ENCODE results near the gene CALHM3.

GRCh38 chr10:103490986-103491314 is 11.9 kb upstream of the CALHM3 start:
- TF ChIP-seq, protein P1, sequence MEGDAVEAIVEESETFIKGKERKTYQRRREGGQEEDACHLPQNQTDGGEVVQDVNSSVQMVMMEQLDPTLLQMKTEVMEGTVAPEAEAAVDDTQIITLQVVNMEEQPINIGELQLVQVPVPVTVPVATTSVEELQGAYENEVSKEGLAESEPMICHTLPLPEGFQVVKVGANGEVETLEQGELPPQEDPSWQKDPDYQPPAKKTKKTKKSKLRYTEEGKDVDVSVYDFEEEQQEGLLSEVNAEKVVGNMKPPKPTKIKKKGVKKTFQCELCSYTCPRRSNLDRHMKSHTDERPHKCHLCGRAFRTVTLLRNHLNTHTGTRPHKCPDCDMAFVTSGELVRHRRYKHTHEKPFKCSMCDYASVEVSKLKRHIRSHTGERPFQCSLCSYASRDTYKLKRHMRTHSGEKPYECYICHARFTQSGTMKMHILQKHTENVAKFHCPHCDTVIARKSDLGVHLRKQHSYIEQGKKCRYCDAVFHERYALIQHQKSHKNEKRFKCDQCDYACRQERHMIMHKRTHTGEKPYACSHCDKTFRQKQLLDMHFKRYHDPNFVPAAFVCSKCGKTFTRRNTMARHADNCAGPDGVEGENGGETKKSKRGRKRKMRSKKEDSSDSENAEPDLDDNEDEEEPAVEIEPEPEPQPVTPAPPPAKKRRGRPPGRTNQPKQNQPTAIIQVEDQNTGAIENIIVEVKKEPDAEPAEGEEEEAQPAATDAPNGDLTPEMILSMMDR (IDR thresholded peaks at IDR 0.05), result no peak
- no peak for TF ChIP-seq POLR2A (IDR thresholded peaks at IDR 0.05)
